Progenitor cell of endocrine pancreas (in vitro differentiated cells): ENCODE data around the gene MRPL23. TPM values are rescaled to one million over a fixed set of nuclear protein-coding genes. Genes with fewer than 3 reads are reported as not detected.

Experiments used
- DNase-seq: peaks from one replicate; pipeline ENCODE4 v3.0.0; 2021; ENCODE audit warnings: low spot score; ENCODE audit not compliant: unreplicated experiment
- H3K27ac Mint-ChIP-seq: 2 replicates; pipeline ENCODE4 v1.8.0; 2021; ENCODE audit warnings: mild to moderate bottlenecking, moderate library complexity, mixed read lengths
- H3K27me3 Mint-ChIP-seq: 2 replicates; pipeline ENCODE4 v1.8.0; 2021; ENCODE audit warnings: mixed read lengths
- H3K36me3 Mint-ChIP-seq: 2 replicates; pipeline ENCODE4 v1.8.0; 2022; ENCODE audit warnings: mixed read lengths; ENCODE audit not compliant: insufficient read depth
- H3K4me1 Mint-ChIP-seq: 2 replicates; pipeline ENCODE4 v1.8.0; 2021; ENCODE audit warnings: low read depth, mixed read lengths
- H3K4me3 Mint-ChIP-seq: 2 replicates; pipeline ENCODE4 v1.8.0; 2021; ENCODE audit warnings: low read depth, mild to moderate bottlenecking, moderate library complexity, mixed read lengths
- H3K9me3 Mint-ChIP-seq: 2 replicates; pipeline ENCODE4 v1.8.0; 2021; ENCODE audit warnings: low read depth, mixed read lengths
- CTCF ChIP-seq: fragments of 200-600 bp; sonication (generic); IDR thresholded peaks from one replicate; pipeline ENCODE4 v1.5.0; 2021; ENCODE audit warnings: antibody characterized with exemption, mild to moderate bottlenecking; ENCODE audit not compliant: unreplicated experiment
- long read RNA-seq: library from polyadenylated mRNA; unstranded; transcript quantifications from one replicate; pipeline ENCODE4 v2.0.0, GENCODE V29; 2020
- total RNA-seq: library from RNA; stranded (reverse); gene quantifications from 2 replicates; pipeline ENCODE4 v1.2.1, GENCODE V29; 2021

Gene MRPL23
- total RNA-seq = 38.1 and 47.2 TPM in 2 replicates
- long read RNA-seq = 0 reads

- H3K4me1 Mint-ChIP-seq = no peaks in the 10 kb centered on the region
Measured at GRCh38 chr11:1946812-1947484, at the start of gene MRPL23. Gene MRPL23, plus strand, starts transcription at chr11:1947332. Its CDS starts 31 bp downstream, at chr11:1947363.

GRCh38 chr11:1899090-1899489 is 48.0 kb upstream of the MRPL23 start:
- no peak overlapping the region for H3K27ac Mint-ChIP-seq
- peaks cover 17% of the 10 kb centered on the region for H3K27me3 Mint-ChIP-seq
- no peak overlapping the region for H3K4me3 Mint-ChIP-seq
- no peaks in the 10 kb centered on the region for H3K36me3 Mint-ChIP-seq
- peaks cover 13% of the 10 kb centered on the region for H3K4me1 Mint-ChIP-seq
- TF ChIP-seq CTCF = no peak
- H3K9me3 Mint-ChIP-seq = peaks cover 5% of the 10 kb centered on the region
- DNase-seq = no peak

More at GRCh38 chr11:1946812-1947484, at the start of gene MRPL23:
- TF ChIP-seq CTCF = no peak
- H3K36me3 Mint-ChIP-seq = no peaks in the 10 kb centered on the region
- no peak within 1 kb of the TSS for H3K27ac Mint-ChIP-seq
- peaks cover 9% of the 10 kb centered on the region for H3K27me3 Mint-ChIP-seq
- no peak for DNase-seq
- H3K4me3 Mint-ChIP-seq = no peak within 1 kb of the TSS
- H3K9me3 Mint-ChIP-seq = no peaks in the 10 kb centered on the region

GRCh38 chr11:1899686-1900085 is 47.4 kb upstream of the MRPL23 start:
- H3K4me1 Mint-ChIP-seq = peaks cover 13% of the 10 kb centered on the region
- DNase-seq = no peak
- H3K27me3 Mint-ChIP-seq = peaks cover 17% of the 10 kb centered on the region
- no peaks in the 10 kb centered on the region for H3K36me3 Mint-ChIP-seq
- no peak for TF ChIP-seq CTCF
- no peak overlapping the region for H3K4me3 Mint-ChIP-seq
- H3K27ac Mint-ChIP-seq = no peak overlapping the region
- peaks cover 5% of the 10 kb centered on the region for H3K9me3 Mint-ChIP-seq

GRCh38 chr11:1906181-1906580 is 41.0 kb upstream of the MRPL23 start:
- H3K9me3 Mint-ChIP-seq = no peaks in the 10 kb centered on the region
- H3K27ac Mint-ChIP-seq = no peak overlapping the region
- peaks cover 6% of the 10 kb centered on the region for H3K4me1 Mint-ChIP-seq
- TF ChIP-seq CTCF = no peak
- H3K27me3 Mint-ChIP-seq = peaks cover 31% of the 10 kb centered on the region
- H3K36me3 Mint-ChIP-seq = no peaks in the 10 kb centered on the region
- DNase-seq = no peak
- no peak overlapping the region for H3K4me3 Mint-ChIP-seq

- no peak for DNase-seq
- Mint-ChIP-seq H3K27me3 (peaks cover 28% of the 10 kb centered on the region), H3K4me1 (peaks cover 6% of the 10 kb centered on the region), H3K4me3 (no peak overlapping the region), H3K9me3 (no peaks in the 10 kb centered on the region), H3K27ac (no peak overlapping the region), H3K36me3 (no peaks in the 10 kb centered on the region)
- no peak for TF ChIP-seq CTCF
Measured at GRCh38 chr11:1906611-1907423, 40.3 kb upstream of the MRPL23 start.
